HG03025 (cell line): ENCODE measurements around the gene LAMA3.
A peak's percentile ranks its signal among the peaks of the same experiment; 100 is the strongest.

Experiments
- ATAC-seq: cut with Tn5 transposase; IDR thresholded peaks from one replicate; pipeline ENCODE4 v1.9.1; 2021; ENCODE audit warnings: mild to moderate bottlenecking, moderate library complexity; ENCODE audit not compliant: unreplicated experiment, low FRiP score

LAMA3 gene

GRCh38 chr18:23927821-23928746 is 238.8 kb downstream of the LAMA3 start:
- no peak for ATAC-seq

GRCh38 chr18:23929362-23929930 is 240.2 kb downstream of the LAMA3 start:
- no peak for ATAC-seq

- no peak for ATAC-seq
Measured at GRCh38 chr18:23930002-23930401, 240.7 kb downstream of the LAMA3 start.

- no peak for ATAC-seq
Measured at GRCh38 chr18:23932385-23933067, 243.3 kb downstream of the LAMA3 start.

GRCh38 chr18:23933407-23933806 is 244.2 kb downstream of the LAMA3 start:
- no peak for ATAC-seq

- no peak for ATAC-seq
Measured at GRCh38 chr18:23934252-23934651, 245.0 kb downstream of the LAMA3 start.

GRCh38 chr18:23934863-23935262 is 245.6 kb downstream of the LAMA3 start:
- no peak for ATAC-seq

- ATAC-seq, result no peak
Measured at GRCh38 chr18:23935804-23936203, 246.6 kb downstream of the LAMA3 start.

GRCh38 chr18:23936381-23936958 is 247.2 kb downstream of the LAMA3 start:
- ATAC-seq, result no peak

GRCh38 chr18:23938043-23938756 is 248.9 kb downstream of the LAMA3 start:
- ATAC-seq, result no peak

- ATAC-seq, result no peak
Measured at GRCh38 chr18:23938901-23939341, 249.7 kb downstream of the LAMA3 start.

GRCh38 chr18:23939366-23939765 is 250.1 kb downstream of the LAMA3 start:
- no peak for ATAC-seq

- no peak for ATAC-seq
Measured at GRCh38 chr18:23939896-23940295, 250.6 kb downstream of the LAMA3 start.

GRCh38 chr18:23941791-23942190 is 252.5 kb downstream of the LAMA3 start:
- ATAC-seq, result no peak

GRCh38 chr18:23943104-23943503 is 253.9 kb downstream of the LAMA3 start:
- peak; percentile 67 for ATAC-seq

- no peak for ATAC-seq
Measured at GRCh38 chr18:23943903-23944624, 254.8 kb downstream of the LAMA3 start.

- no peak for ATAC-seq
Measured at GRCh38 chr18:23945416-23946079, 256.3 kb downstream of the LAMA3 start.

- no peak for ATAC-seq
Measured at GRCh38 chr18:23949863-23950262, 260.6 kb downstream of the LAMA3 start.

GRCh38 chr18:23950644-23951043 is 261.4 kb downstream of the LAMA3 start:
- no peak for ATAC-seq
